ENCODE results near the gene DAND5.

DAND5 gene

GRCh38 chr19:12994701-12995595, 25.6 kb downstream of the DAND5 start, which contains the start of gene NFIX:
Gene NFIX, plus strand, starts transcription at chr19:12995475. Its CDS starts 363 bp downstream, at chr19:12995838.
- DNase-seq, result no peak

GRCh38 chr19:12995596-12996405, 26.4 kb downstream of the DAND5 start:
- DNase-seq, result no peak

DNA sequence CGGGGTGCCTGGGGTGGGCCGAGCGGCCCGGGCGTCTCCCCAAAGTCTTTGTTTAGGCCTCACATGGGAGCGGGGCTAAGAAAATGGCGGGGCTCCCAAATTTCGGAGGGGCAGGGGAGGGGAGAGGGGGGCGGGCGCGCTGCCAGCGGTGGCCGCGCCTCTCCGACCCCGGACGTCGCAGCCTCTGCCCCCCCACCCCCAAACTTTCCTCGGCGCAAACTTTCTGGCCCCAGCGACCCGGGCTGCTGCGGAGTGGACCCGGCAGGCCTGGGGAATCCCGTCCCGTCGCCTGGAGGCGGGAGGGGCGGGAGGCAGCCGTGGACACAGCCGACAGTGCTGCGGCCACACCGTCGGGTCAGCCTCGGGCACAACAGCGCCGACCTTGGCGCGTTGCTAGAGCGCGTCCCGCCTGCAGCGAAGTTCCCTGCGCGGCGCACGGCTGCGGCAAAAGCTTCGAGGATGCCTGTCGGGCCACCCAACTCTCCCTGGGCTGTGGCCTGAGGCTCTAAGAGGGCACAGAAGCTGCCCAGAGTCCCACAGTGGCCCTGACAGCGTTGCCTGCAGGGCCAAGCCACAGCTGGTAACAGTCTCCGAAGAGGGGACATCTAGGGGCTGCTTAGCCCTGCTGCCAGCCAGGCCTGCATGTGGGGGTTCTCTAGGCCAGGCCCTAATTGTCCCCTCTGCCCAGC, 27.2 kb downstream of the DAND5 start:
- DNase-seq, result no peak

DNA sequence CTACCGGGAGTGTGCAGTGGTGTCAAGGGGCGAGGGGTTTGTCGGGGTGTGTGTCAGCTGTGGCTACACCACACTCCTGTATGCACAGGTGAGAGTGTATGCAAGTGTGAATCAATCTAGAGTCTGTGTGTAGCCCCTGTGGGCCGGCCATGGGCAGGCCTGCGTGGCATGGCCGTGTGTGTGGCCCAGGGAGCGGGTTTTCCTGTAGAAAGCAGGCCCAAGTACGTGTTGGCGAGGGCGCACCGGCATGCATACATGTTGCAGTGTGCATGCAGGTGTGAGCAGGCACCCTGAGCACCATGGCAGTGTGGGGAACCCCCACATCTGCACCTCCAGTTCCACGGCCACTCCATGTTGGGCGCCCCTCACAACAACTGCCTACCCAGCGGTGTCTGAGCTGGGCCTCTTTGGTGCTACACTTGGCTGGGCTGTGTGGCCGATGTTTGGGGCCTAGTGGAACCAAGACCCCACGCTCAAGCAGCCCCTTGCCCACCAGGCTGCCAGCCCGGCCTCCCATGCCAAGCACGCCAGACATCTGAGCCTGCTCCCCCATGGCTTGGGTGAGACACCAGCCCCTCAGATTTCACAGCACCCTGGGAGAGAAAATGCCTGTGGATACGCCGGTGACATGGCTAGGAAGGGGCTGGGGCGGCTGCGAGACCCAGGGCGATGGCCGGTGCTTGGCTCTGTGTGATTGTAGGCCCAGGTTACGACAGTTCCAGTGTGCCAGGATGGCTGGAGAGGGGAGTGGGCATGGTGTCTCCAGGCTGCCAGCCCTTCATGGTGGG, 28.0 kb downstream of the DAND5 start:
- no peak for DNase-seq

GRCh38 chr19:12997967-12998940, 28.9 kb downstream of the DAND5 start:
- DNase-seq, result no peak

DNA sequence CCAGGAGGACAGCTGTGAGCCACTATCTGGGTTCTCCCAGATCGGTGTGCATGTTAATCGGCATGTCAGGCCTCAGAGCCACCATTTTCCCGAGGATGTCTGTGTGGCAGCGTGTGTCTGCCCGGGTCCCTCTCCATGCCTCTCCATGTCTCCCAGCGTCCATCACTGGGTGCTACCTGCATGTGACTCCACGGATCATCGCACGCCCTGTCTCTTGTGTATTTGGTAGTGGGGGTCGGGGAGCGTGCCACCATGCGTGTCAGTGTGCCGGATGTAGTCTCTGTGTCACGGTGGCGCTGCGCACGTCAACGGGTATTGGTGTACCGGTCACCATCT, 31.8 kb downstream of the DAND5 start:
- no peak for DNase-seq

DNA sequence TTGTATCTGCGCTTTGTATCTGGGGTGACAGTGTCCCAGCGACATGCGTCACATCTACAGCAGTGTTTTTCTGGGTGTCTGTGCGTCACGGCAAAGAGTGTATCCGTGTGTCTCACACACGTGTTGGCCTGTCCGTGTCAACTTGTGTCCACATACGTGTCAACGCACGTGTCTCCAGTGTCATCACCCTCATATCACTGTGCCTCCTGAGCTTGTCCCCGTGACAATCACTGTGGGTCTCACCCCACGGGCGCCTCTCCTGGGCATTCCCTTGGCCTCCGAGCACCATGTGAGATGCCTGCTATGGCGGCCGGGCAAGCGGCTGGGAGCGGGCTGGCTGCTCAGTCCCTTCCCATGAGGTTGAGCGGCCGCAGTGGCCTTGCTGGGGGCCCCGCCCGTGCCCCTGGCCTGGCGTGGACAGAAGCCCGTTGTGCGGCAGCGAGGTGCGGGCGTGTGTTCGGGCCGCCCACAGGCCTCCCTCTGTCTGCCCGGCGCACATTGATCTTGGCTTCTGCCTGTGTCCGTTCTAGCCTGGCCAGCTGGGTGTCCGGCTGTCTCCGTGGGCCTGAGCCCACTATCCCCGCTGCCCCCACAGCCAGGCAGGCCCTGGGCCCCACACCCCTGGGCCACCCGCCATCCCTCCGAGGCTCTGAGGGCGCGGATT, 32.3 kb downstream of the DAND5 start:
- no peak for DNase-seq

GRCh38 chr19:13002166-13002898, 33.0 kb downstream of the DAND5 start:
- no peak for DNase-seq

DNA sequence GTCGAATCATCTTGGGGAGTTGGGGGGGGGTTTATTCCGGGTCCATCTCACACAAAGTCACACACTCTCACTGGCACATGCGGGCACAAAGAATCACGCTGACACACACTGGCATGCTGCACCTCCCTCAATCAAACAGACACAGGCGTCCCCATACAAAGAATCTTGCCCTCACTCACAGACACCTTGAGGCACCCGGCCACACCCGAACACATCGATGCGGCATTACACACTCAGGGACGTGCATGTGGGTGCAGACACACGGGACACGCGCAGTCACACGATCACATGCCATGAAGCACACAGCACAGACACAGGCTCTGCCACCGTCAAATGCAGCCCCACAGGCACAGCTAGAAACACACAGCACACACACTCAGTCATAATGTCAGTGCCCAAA, 33.7 kb downstream of the DAND5 start:
- DNase-seq, result no peak

- no peak for DNase-seq
Observed at GRCh38 chr19:13004273-13004672, 34.9 kb downstream of the DAND5 start.

- DNase-seq, result no peak
Observed at GRCh38 chr19:13005253-13005652, 35.9 kb downstream of the DAND5 start.

DNA sequence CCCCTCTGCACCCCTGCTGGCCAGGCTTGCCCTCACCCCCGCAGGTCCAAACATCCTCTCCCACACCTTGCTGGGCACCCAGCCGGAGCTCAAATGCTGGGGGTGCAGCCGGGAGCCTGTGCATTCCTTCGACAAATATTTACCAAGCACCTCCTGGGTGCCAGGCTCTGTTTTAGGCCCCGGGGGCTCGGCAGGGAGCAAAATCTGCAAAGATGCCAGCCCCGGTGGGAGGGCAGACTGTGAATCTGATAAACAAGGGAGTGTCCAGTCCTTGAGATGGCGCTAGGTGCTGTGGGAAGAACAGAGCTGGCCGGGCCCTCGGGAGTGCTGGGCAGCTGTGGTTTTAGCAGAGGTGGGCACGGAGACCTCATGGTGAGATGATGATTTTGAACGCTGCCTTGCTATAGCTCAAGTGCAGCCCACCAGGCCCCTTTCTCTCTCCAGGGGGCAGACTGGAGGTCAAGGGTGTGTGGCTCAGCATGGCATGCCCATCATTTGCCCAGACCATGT, 36.5 kb downstream of the DAND5 start:
- DNase-seq, result no peak

- DNase-seq, result peak; percentile 23
Observed at GRCh38 chr19:13006431-13007281, 37.3 kb downstream of the DAND5 start.

DNA sequence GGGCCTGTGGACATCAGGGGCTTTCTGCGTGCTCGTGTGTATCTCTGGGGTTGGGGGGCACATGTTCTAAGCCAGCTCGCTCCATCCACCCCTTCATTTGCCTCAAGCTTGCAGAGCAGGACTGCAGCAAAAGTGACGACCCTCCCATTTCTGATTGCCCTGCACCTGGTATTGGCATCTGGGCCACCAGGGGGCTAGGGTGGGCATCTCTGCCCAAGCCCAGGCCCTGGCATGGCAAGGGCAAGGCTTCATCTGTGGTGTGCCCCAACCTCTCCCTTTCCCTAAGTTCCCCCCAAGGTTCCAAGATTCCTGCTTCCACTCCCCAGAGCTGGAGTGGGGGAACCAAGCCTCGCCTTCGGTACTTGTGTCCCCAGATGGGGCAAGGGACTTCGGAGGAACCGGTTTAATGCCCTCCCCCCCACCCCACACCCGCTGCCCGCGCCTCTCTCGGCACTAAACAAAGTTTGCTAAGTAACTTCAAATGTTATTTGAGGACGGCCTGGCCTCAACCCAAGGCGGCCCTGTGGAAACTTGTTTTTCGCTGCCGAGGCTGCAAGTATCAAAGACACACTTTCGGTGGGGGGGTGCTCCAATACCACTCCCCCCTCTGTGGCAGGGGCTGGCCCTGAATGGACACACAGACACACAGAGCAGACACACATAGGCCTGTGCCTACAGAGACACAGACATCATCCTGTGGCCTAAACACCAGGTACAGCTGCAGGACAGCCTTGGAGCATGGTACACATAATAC, 38.1 kb downstream of the DAND5 start:
- no peak for DNase-seq

GRCh38 chr19:13008926-13009787, 39.8 kb downstream of the DAND5 start:
- DNase-seq, result no peak

- no peak for DNase-seq
Observed at GRCh38 chr19:13010038-13010991, 40.9 kb downstream of the DAND5 start.
